ENCODE data around the gene SRP19. TPM values are rescaled to one million over a fixed set of nuclear protein-coding genes. Genes with fewer than 3 reads are reported as not detected.
A peak's percentile ranks its signal among the peaks of the same experiment; 100 is the strongest.
"Not testable (repeated sequence)": the region's sequence is repeated elsewhere in the genome, so short reads cannot be mapped to it uniquely, and the experiment has no call there.

SRP19 gene
- polyA plus RNA-seq, 12 donors: 53.7 to 178 (median 74.2) TPM; not detected in 1

- DNase-seq: no peak
Measured at GRCh38 chr5:112865128-112865527, 4.0 kb downstream of the SRP19 start.

GRCh38 chr5:112866739-112867138, 5.7 kb downstream of the SRP19 start:
- no peak for DNase-seq

- DNase-seq: no peak
Measured at GRCh38 chr5:112867411-112867810, 6.3 kb downstream of the SRP19 start.

- DNase-seq: no peak
Measured at GRCh38 chr5:112869948-112870347, 8.9 kb downstream of the SRP19 start.

- no peak for DNase-seq
Measured at GRCh38 chr5:112870966-112871365, 9.9 kb downstream of the SRP19 start.

GRCh38 chr5:112876362-112876761, 15.3 kb downstream of the SRP19 start:
- DNase-seq: no peak

GRCh38 chr5:112878101-112878500, 17.0 kb downstream of the SRP19 start:
- no peak for DNase-seq

- no peak for DNase-seq
Measured at GRCh38 chr5:112878760-112879159, 17.7 kb downstream of the SRP19 start.

- peak; percentile 32 for DNase-seq
Measured at GRCh38 chr5:112880219-112880964, 19.3 kb downstream of the SRP19 start.

GRCh38 chr5:112883192-112883591, 22.1 kb downstream of the SRP19 start:
- DNase-seq: no peak

GRCh38 chr5:112885001-112885400, 23.9 kb downstream of the SRP19 start:
- no peak for DNase-seq

- DNase-seq: no peak
Measured at GRCh38 chr5:112886975-112887374, 25.9 kb downstream of the SRP19 start.

GRCh38 chr5:112892066-112892465, 31.0 kb downstream of the SRP19 start:
- not testable (repeated sequence) for DNase-seq

GRCh38 chr5:112892776-112893175, 31.7 kb downstream of the SRP19 start:
- no peak for DNase-seq

- DNase-seq: no peak
Measured at GRCh38 chr5:112895682-112896081, 34.6 kb downstream of the SRP19 start.

- no peak for DNase-seq
Measured at GRCh38 chr5:112902561-112902960, 41.5 kb downstream of the SRP19 start.

GRCh38 chr5:112904996-112905395, 43.9 kb downstream of the SRP19 start:
- not testable (repeated sequence) for DNase-seq

- no peak for DNase-seq
Measured at GRCh38 chr5:112906637-112907036, 45.5 kb downstream of the SRP19 start.

GRCh38 chr5:112907166-112907631, 46.1 kb downstream of the SRP19 start:
- DNase-seq: no peak

GRCh38 chr5:112908854-112909253, 47.8 kb downstream of the SRP19 start:
- DNase-seq: no peak

GRCh38 chr5:112910529-112910928, 49.4 kb downstream of the SRP19 start:
- no peak for DNase-seq

GRCh38 chr5:112914584-112914983, 53.5 kb downstream of the SRP19 start:
- DNase-seq: no peak

- no peak for DNase-seq
Measured at GRCh38 chr5:112915831-112916230, 54.7 kb downstream of the SRP19 start.

- DNase-seq: no peak
Measured at GRCh38 chr5:112917453-112917995, 56.4 kb downstream of the SRP19 start.

Data from muscle of arm (tissue), 12 donors.